HepG2 (cell line): ENCODE data around the gene SLC12A9. TPM values are rescaled to one million over a fixed set of nuclear protein-coding genes. Genes with fewer than 3 reads are reported as not detected.

Experiments used
- ELF4 ChIP-seq: sonication (generic); formaldehyde crosslinking; IDR thresholded peaks from 2 replicates; pipeline ENCODE4 v1.5.0; 2020; ENCODE audit warnings: missing genetic modification reagents, mild to moderate bottlenecking, moderate library complexity, borderline replicate concordance
- KDM2A ChIP-seq: sonication (generic); formaldehyde crosslinking; IDR thresholded peaks from 2 replicates; pipeline ENCODE4 v1.4.0; 2020; ENCODE audit warnings: low read depth, missing genetic modification reagents, borderline replicate concordance
- NR2C2 ChIP-seq: sonication (generic); formaldehyde crosslinking; IDR thresholded peaks from 2 replicates; pipeline ENCODE4 v1.4.0; 2020; ENCODE audit warnings: missing genetic modification reagents, mild to moderate bottlenecking, moderate library complexity, borderline replicate concordance
- NR2F2 ChIP-seq: IDR thresholded peaks from 2 replicates; pipeline ENCODE4 v1.6.1; 2012; ENCODE audit warnings: low read depth, inconsistent platforms, borderline replicate concordance
- THAP9 ChIP-seq: sonication (generic); formaldehyde crosslinking; IDR thresholded peaks from 2 replicates; pipeline ENCODE4; 2020; ENCODE audit warnings: missing genetic modification reagents, mild to moderate bottlenecking, borderline replicate concordance
- UBTF ChIP-seq: sonication (generic); formaldehyde crosslinking; IDR thresholded peaks from 2 replicates; pipeline ENCODE4 v1.4.0; 2020; ENCODE audit warnings: mild to moderate bottlenecking, missing genetic modification reagents
- ZBTB2 ChIP-seq: sonication (generic); formaldehyde crosslinking; IDR thresholded peaks from 2 replicates; pipeline ENCODE4 v1.8.0; 2022; ENCODE audit warnings: low read depth, missing genetic modification reagents
- ZBTB40 ChIP-seq, 2 experiments: fragments of 450-650 bp in 1 of 2; sonication (generic) in 1 of 2; formaldehyde crosslinking in 1 of 2; IDR thresholded peaks; 2 replicates each; pipeline versions ENCODE4 v1.6.1 to v1.8.0; 2016 to 2022; ENCODE audit warnings: antibody characterized with exemption in 1 of 2, mild to moderate bottlenecking in 1 of 2, missing genetic modification reagents in 1 of 2
- ZIK1 ChIP-seq: sonication (generic); formaldehyde crosslinking; IDR thresholded peaks from 2 replicates; pipeline ENCODE4 v1.5.0; 2020; ENCODE audit warnings: mild to moderate bottlenecking, low read depth, missing genetic modification reagents, borderline replicate concordance
- ZNF451 ChIP-seq: sonication (generic); formaldehyde crosslinking; IDR thresholded peaks from 2 replicates; pipeline ENCODE4 v1.5.0; 2020; ENCODE audit warnings: mild to moderate bottlenecking, missing genetic modification reagents
- polyA plus RNA-seq, 8 experiments: library from polyadenylated mRNA; depleted of rRNA in 3 of 8; stranded (reverse) in 7 of 8; unstranded in 1 of 8; fragments of >200 nt; fragmentation: Illumina TruSeq in 4 of 8; extraction: Trizol in 4 of 8; gene quantifications; 2 replicates each; pipeline versions ENCODE4 v1.2.1 to v1.2.3, GENCODE V29; 2011 to 2016; ENCODE audit warnings: low read depth in 4 of 8, missing spikeins in 1 of 8, mixed read lengths in 1 of 8; ENCODE audit not compliant: insufficient read depth in 1 of 8
- total RNA-seq, 5 experiments: library from RNA; depleted of rRNA; stranded (reverse); fragments of >200 nt; fragmentation: Illumina TruSeq; extraction: Trizol; gene quantifications; 2 replicates each; pipeline ENCODE4 v1.2.3, GENCODE V29; 2016; ENCODE audit warnings: low read depth in 1 of 5

Gene SLC12A9
- total and polyA plus RNA-seq, 2 of the 13 experiments (the other 11 are each of a cell fraction or from before 2014, with no cell fraction given) = 8.7 to 16.6 TPM

- TF ChIP-seq THAP9 (CRISPR knock-in tag) (peak; percentile 38; the same call in 1 of the 2 replicates), ZNF451 (CRISPR knock-in tag) (no peak), ZBTB40 (IDR thresholded peaks at IDR 0.05) (no peak), ZBTB40 (CRISPR knock-in tag; IDR thresholded peaks at IDR 0.05) (no peak), NR2F2 (no peak), ZIK1 (no peak), UBTF (peak; percentile 46), ZBTB2 (CRISPR knock-in tag) (no peak), NR2C2 (CRISPR knock-in tag) (no peak), ELF4 (CRISPR knock-in tag) (no peak), KDM2A (CRISPR knock-in tag) (peak; percentile 82)
Measured at GRCh38 chr7:100852048-100852872, at the start of gene SLC12A9 (continued).
